Activated naive CD4-positive, alpha-beta T cell treated with anti-CD3 and anti-CD28 coated beads, Interleukin-2, amount 50 U/mL, for 24 hours (primary cell): Measurements from ENCODE around the gene CPNE7.

ENCODE experiments used
- H3K27ac Mint-ChIP-seq: one replicate; pipeline ENCODE4 v1.8.0; 2021; ENCODE audit warnings: mild to moderate bottlenecking, mixed read lengths
- H3K27me3 Mint-ChIP-seq: one replicate; pipeline ENCODE4 v1.8.0; 2021; ENCODE audit warnings: mixed read lengths
- H3K36me3 Mint-ChIP-seq: one replicate; pipeline ENCODE4 v1.8.0; 2021; ENCODE audit warnings: mixed read lengths
- H3K4me1 Mint-ChIP-seq: one replicate; pipeline ENCODE4 v1.8.0; 2021; ENCODE audit warnings: mixed read lengths
- H3K4me3 Mint-ChIP-seq: one replicate; pipeline ENCODE4 v1.8.0; 2021; ENCODE audit warnings: mild to moderate bottlenecking, mixed read lengths
- H3K9me3 Mint-ChIP-seq: one replicate; pipeline ENCODE4 v1.8.0; 2021; ENCODE audit warnings: mixed read lengths

CPNE7 gene

GRCh38 chr16:89575247-89576152, at the start of gene CPNE7:
CPNE7 (plus strand) TSS chr16:89575758; CDS start chr16:89575898, 140 bp downstream.
- Mint-ChIP-seq H3K27ac (no peak within 1 kb of the TSS), H3K4me3 (peak within 1 kb of the TSS; percentile 61), H3K4me1 (peaks cover 23% of the 10 kb centered on the region), H3K27me3 (peaks cover 8% of the 10 kb centered on the region), H3K9me3 (no peaks in the 10 kb centered on the region), H3K36me3 (no peaks in the 10 kb centered on the region)

GRCh38 chr16:89529097-89529496, 46.5 kb upstream of the CPNE7 start:
- H3K4me1 Mint-ChIP-seq = peaks cover 8% of the 10 kb centered on the region
- H3K27ac Mint-ChIP-seq = no peak overlapping the region
- H3K4me3 Mint-ChIP-seq = no peak overlapping the region

GRCh38 chr16:89530401-89531381, 44.9 kb upstream of the CPNE7 start:
- peaks cover 11% of the 10 kb centered on the region for H3K36me3 Mint-ChIP-seq
- H3K4me3 Mint-ChIP-seq = no peak overlapping the region
- H3K9me3 Mint-ChIP-seq = no peaks in the 10 kb centered on the region
- no peaks in the 10 kb centered on the region for H3K27me3 Mint-ChIP-seq
- peaks cover 23% of the 10 kb centered on the region for H3K4me1 Mint-ChIP-seq
- no peak overlapping the region for H3K27ac Mint-ChIP-seq

More at GRCh38 chr16:89529097-89529496, 46.5 kb upstream of the CPNE7 start:
- Mint-ChIP-seq H3K27me3 (no peaks in the 10 kb centered on the region), H3K9me3 (no peaks in the 10 kb centered on the region), H3K36me3 (peaks cover 8% of the 10 kb centered on the region)

- Mint-ChIP-seq H3K27me3 (no peaks in the 10 kb centered on the region), H3K27ac (no peak overlapping the region), H3K4me1 (peaks cover 23% of the 10 kb centered on the region), H3K4me3 (no peak overlapping the region), H3K36me3 (peaks cover 11% of the 10 kb centered on the region), H3K9me3 (no peaks in the 10 kb centered on the region)
These were observed 43.6 kb upstream of the CPNE7 start for GRCh38 chr16:89531821-89532526.

- H3K9me3 Mint-ChIP-seq = no peaks in the 10 kb centered on the region
- H3K4me3 Mint-ChIP-seq = peak overlapping the region; percentile 57
- H3K4me1 Mint-ChIP-seq = peaks cover 23% of the 10 kb centered on the region
- H3K36me3 Mint-ChIP-seq = peaks cover 7% of the 10 kb centered on the region
- H3K27me3 Mint-ChIP-seq = no peaks in the 10 kb centered on the region
- peak overlapping the region; percentile 91 for H3K27ac Mint-ChIP-seq
These were observed 41.3 kb upstream of the CPNE7 start for GRCh38 chr16:89534252-89534756.

- Mint-ChIP-seq H3K36me3 (peaks cover 6% of the 10 kb centered on the region), H3K27me3 (no peaks in the 10 kb centered on the region), H3K4me3 (no peak overlapping the region), H3K9me3 (no peaks in the 10 kb centered on the region), H3K4me1 (peaks cover 23% of the 10 kb centered on the region), H3K27ac (no peak overlapping the region)
These were observed 39.2 kb upstream of the CPNE7 start for GRCh38 chr16:89536371-89536770.

GRCh38 chr16:89536886-89537548, 38.5 kb upstream of the CPNE7 start:
- Mint-ChIP-seq H3K27me3 (no peaks in the 10 kb centered on the region), H3K4me1 (peaks cover 23% of the 10 kb centered on the region), H3K9me3 (no peaks in the 10 kb centered on the region), H3K36me3 (peaks cover 6% of the 10 kb centered on the region), H3K4me3 (no peak overlapping the region), H3K27ac (no peak overlapping the region)

GRCh38 chr16:89537549-89537925, 38.0 kb upstream of the CPNE7 start:
- Mint-ChIP-seq H3K36me3 (peaks cover 6% of the 10 kb centered on the region), H3K4me3 (no peak overlapping the region), H3K27me3 (no peaks in the 10 kb centered on the region), H3K9me3 (no peaks in the 10 kb centered on the region), H3K4me1 (peaks cover 23% of the 10 kb centered on the region), H3K27ac (no peak overlapping the region)

- no peak overlapping the region for H3K4me3 Mint-ChIP-seq
- H3K27me3 Mint-ChIP-seq = no peaks in the 10 kb centered on the region
- H3K9me3 Mint-ChIP-seq = no peaks in the 10 kb centered on the region
- H3K4me1 Mint-ChIP-seq = peaks cover 23% of the 10 kb centered on the region
- peak overlapping the region; percentile 23 for H3K27ac Mint-ChIP-seq
- H3K36me3 Mint-ChIP-seq = peaks cover 6% of the 10 kb centered on the region
These were observed 37.3 kb upstream of the CPNE7 start for GRCh38 chr16:89538286-89538685.

GRCh38 chr16:89540557-89540956, 35.0 kb upstream of the CPNE7 start:
- H3K4me3 Mint-ChIP-seq = peak overlapping the region; percentile 19
- H3K4me1 Mint-ChIP-seq = peaks cover under 1% of the 10 kb centered on the region
- no peaks in the 10 kb centered on the region for H3K9me3 Mint-ChIP-seq
- no peaks in the 10 kb centered on the region for H3K27me3 Mint-ChIP-seq
- H3K27ac Mint-ChIP-seq = no peak overlapping the region
- H3K36me3 Mint-ChIP-seq = no peaks in the 10 kb centered on the region

- H3K4me1 Mint-ChIP-seq = no peaks in the 10 kb centered on the region
- no peak overlapping the region for H3K4me3 Mint-ChIP-seq
- no peaks in the 10 kb centered on the region for H3K36me3 Mint-ChIP-seq
- no peak overlapping the region for H3K27ac Mint-ChIP-seq
- H3K27me3 Mint-ChIP-seq = no peaks in the 10 kb centered on the region
- no peaks in the 10 kb centered on the region for H3K9me3 Mint-ChIP-seq
These were observed 33.8 kb upstream of the CPNE7 start for GRCh38 chr16:89541792-89542191.

- Mint-ChIP-seq H3K4me3 (no peak overlapping the region), H3K36me3 (peaks cover under 1% of the 10 kb centered on the region), H3K9me3 (no peaks in the 10 kb centered on the region), H3K4me1 (peaks cover 12% of the 10 kb centered on the region), H3K27me3 (no peaks in the 10 kb centered on the region), H3K27ac (no peak overlapping the region)
These were observed 31.4 kb upstream of the CPNE7 start for GRCh38 chr16:89544113-89544512.

- H3K36me3 Mint-ChIP-seq = peaks cover 2% of the 10 kb centered on the region
- no peaks in the 10 kb centered on the region for H3K27me3 Mint-ChIP-seq
- no peak overlapping the region for H3K27ac Mint-ChIP-seq
- H3K4me3 Mint-ChIP-seq = no peak overlapping the region
- peaks cover 18% of the 10 kb centered on the region for H3K4me1 Mint-ChIP-seq
- no peaks in the 10 kb centered on the region for H3K9me3 Mint-ChIP-seq
These were observed 30.9 kb upstream of the CPNE7 start for GRCh38 chr16:89544713-89545043.

GRCh38 chr16:89545044-89545830, 30.3 kb upstream of the CPNE7 start:
- no peaks in the 10 kb centered on the region for H3K27me3 Mint-ChIP-seq

More at GRCh38 chr16:89545044-89545830, 30.3 kb upstream of the CPNE7 start:
- Mint-ChIP-seq H3K27ac (no peak overlapping the region), H3K36me3 (peaks cover 2% of the 10 kb centered on the region), H3K9me3 (no peaks in the 10 kb centered on the region), H3K4me1 (peaks cover 23% of the 10 kb centered on the region), H3K4me3 (no peak overlapping the region)
